HEK293 (cell line): ENCODE measurements around the gene MSANTD4.

Experiments
- TCF7L2 ChIP-seq: IDR thresholded peaks from 2 replicates; pipeline ENCODE4 v1.6.1; 2011; ENCODE audit warnings: low read depth, mild to moderate bottlenecking, inconsistent platforms, low read length, moderate library complexity, borderline replicate concordance
- TRIM28 ChIP-seq: IDR thresholded peaks from 2 replicates; pipeline ENCODE4 v1.6.1; 2011; ENCODE audit warnings: low read length, control low read depth, borderline replicate concordance
- YY1 ChIP-seq: fragments of 450-650 bp; formaldehyde crosslinking; IDR thresholded peaks from 2 replicates; pipeline ENCODE4 v1.5.1; 2018; ENCODE audit warnings: missing biosample characterization, missing genetic modification characterization
- ZBTB26 ChIP-seq: fragments of 450-650 bp; formaldehyde crosslinking; optimal IDR thresholded peaks from 2 replicates; pipeline ENCODE3; 2016; ENCODE audit warnings: missing biosample characterization, mild to moderate bottlenecking, missing genetic modification characterization
- ZFP69B ChIP-seq: fragments of 450-650 bp; formaldehyde crosslinking; IDR thresholded peaks from 2 replicates; pipeline ENCODE4 v1.5.1; 2016; ENCODE audit warnings: missing biosample characterization, missing genetic modification characterization
- ZNF600 ChIP-seq: fragments of 450-650 bp; formaldehyde crosslinking; IDR thresholded peaks from 2 replicates; pipeline ENCODE4 v1.5.1; 2016; ENCODE audit warnings: missing biosample characterization, missing genetic modification characterization
- TF ChIP-seq, protein P1 (sequence below): fragments of 450-650 bp; formaldehyde crosslinking; IDR thresholded peaks from 2 replicates; pipeline ENCODE4 v1.5.1; 2016; ENCODE audit warnings: missing biosample characterization, missing genetic modification characterization
- TF ChIP-seq, protein P2 (sequence below): fragments of 450-650 bp; formaldehyde crosslinking; IDR thresholded peaks from 2 replicates; pipeline ENCODE4 v1.5.1; 2016; ENCODE audit warnings: missing biosample characterization, missing genetic modification characterization
- TF ChIP-seq, protein P3 (sequence below): fragments of 450-650 bp; formaldehyde crosslinking; IDR thresholded peaks from 2 replicates; pipeline ENCODE4 v1.5.1; 2016; ENCODE audit warnings: missing biosample characterization, missing genetic modification characterization
- TF ChIP-seq, protein P4 (sequence below): fragments of 450-650 bp; formaldehyde crosslinking; IDR thresholded peaks from 2 replicates; pipeline ENCODE4 v1.5.1; 2017; ENCODE audit warnings: missing biosample characterization, mild to moderate bottlenecking, missing genetic modification characterization, moderate library complexity

DNA sequence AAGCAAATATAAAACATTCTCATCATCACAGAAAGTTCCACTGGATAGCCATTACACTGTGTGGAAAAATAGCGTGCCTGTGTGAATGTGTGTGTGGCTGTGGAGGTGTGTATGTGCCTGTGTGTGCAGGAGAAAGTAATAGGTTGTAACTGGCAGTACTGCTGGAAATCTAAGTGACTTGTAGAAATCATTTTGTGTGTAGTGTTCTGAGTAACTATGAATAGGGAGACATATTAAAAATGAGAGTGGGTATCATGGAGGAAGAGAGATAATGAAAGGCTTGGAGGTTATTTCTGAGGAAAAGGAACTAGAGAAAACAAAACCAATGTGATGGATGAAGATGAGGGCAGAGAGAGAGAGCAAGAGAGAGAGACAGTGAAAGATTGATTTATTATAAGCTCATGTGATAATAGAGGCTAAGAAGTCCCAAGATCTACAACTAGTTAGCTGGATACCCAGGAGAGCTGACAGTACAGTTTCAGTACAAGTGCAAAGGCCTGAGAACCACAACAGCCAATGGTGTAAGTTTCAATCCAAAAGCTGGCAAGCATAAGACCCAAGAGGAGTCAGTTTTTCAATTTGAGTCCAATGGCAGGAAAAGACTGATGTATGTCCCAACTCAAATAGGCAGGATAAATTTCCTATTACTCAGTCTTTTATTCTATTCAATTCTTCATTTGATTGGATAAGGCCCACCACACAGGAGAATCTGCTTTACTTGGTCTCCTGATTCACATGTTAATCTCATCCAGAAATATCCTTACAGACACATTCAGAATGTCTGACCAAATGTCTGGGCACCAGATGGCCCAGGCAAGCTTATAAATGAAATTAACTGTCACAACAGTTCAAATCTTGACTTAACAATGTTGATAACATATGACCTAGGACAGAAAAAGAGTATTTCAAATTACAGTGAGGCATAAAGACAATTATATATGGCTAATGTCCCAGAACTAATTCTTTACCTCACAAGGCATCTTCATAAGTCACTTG is 40.2 kb upstream of the MSANTD4 start:
- TF ChIP-seq, protein P1, sequence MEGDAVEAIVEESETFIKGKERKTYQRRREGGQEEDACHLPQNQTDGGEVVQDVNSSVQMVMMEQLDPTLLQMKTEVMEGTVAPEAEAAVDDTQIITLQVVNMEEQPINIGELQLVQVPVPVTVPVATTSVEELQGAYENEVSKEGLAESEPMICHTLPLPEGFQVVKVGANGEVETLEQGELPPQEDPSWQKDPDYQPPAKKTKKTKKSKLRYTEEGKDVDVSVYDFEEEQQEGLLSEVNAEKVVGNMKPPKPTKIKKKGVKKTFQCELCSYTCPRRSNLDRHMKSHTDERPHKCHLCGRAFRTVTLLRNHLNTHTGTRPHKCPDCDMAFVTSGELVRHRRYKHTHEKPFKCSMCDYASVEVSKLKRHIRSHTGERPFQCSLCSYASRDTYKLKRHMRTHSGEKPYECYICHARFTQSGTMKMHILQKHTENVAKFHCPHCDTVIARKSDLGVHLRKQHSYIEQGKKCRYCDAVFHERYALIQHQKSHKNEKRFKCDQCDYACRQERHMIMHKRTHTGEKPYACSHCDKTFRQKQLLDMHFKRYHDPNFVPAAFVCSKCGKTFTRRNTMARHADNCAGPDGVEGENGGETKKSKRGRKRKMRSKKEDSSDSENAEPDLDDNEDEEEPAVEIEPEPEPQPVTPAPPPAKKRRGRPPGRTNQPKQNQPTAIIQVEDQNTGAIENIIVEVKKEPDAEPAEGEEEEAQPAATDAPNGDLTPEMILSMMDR (tag by site-specific recombination) = no peak
- no peak for TF ChIP-seq TCF7L2
- no peak for TF ChIP-seq ZNF600 (tag by site-specific recombination)
- no peak for TF ChIP-seq YY1 (tag by site-specific recombination)
- TF ChIP-seq, protein P2, sequence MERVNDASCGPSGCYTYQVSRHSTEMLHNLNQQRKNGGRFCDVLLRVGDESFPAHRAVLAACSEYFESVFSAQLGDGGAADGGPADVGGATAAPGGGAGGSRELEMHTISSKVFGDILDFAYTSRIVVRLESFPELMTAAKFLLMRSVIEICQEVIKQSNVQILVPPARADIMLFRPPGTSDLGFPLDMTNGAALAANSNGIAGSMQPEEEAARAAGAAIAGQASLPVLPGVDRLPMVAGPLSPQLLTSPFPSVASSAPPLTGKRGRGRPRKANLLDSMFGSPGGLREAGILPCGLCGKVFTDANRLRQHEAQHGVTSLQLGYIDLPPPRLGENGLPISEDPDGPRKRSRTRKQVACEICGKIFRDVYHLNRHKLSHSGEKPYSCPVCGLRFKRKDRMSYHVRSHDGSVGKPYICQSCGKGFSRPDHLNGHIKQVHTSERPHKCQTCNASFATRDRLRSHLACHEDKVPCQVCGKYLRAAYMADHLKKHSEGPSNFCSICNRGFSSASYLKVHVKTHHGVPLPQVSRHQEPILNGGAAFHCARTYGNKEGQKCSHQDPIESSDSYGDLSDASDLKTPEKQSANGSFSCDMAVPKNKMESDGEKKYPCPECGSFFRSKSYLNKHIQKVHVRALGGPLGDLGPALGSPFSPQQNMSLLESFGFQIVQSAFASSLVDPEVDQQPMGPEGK (tag by site-specific recombination) = no peak
- TF ChIP-seq ZBTB26 (tag by site-specific recombination) = no peak
- TF ChIP-seq ZFP69B (tag by site-specific recombination) = no peak
- TF ChIP-seq, protein P3, sequence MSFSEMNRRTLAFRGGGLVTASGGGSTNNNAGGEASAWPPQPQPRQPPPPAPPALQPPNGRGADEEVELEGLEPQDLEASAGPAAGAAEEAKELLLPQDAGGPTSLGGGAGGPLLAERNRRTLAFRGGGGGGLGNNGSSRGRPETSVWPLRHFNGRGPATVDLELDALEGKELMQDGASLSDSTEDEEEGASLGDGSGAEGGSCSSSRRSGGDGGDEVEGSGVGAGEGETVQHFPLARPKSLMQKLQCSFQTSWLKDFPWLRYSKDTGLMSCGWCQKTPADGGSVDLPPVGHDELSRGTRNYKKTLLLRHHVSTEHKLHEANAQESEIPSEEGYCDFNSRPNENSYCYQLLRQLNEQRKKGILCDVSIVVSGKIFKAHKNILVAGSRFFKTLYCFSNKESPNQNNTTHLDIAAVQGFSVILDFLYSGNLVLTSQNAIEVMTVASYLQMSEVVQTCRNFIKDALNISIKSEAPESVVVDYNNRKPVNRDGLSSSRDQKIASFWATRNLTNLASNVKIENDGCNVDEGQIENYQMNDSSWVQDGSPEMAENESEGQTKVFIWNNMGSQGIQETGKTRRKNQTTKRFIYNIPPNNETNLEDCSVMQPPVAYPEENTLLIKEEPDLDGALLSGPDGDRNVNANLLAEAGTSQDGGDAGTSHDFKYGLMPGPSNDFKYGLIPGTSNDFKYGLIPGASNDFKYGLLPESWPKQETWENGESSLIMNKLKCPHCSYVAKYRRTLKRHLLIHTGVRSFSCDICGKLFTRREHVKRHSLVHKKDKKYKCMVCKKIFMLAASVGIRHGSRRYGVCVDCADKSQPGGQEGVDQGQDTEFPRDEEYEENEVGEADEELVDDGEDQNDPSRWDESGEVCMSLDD (tag by site-specific recombination) = no peak
- TF ChIP-seq, protein P4, sequence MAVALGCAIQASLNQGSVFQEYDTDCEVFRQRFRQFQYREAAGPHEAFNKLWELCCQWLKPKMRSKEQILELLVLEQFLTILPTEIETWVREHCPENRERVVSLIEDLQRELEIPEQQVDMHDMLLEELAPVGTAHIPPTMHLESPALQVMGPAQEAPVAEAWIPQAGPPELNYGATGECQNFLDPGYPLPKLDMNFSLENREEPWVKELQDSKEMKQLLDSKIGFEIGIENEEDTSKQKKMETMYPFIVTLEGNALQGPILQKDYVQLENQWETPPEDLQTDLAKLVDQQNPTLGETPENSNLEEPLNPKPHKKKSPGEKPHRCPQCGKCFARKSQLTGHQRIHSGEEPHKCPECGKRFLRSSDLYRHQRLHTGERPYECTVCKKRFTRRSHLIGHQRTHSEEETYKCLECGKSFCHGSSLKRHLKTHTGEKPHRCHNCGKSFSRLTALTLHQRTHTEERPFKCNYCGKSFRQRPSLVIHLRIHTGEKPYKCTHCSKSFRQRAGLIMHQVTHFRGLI (tag by site-specific recombination) = no peak
- TF ChIP-seq TRIM28 = no peak
